ENCODE data around the gene ZFAND2A.

The ZFAND2A gene

DNA sequence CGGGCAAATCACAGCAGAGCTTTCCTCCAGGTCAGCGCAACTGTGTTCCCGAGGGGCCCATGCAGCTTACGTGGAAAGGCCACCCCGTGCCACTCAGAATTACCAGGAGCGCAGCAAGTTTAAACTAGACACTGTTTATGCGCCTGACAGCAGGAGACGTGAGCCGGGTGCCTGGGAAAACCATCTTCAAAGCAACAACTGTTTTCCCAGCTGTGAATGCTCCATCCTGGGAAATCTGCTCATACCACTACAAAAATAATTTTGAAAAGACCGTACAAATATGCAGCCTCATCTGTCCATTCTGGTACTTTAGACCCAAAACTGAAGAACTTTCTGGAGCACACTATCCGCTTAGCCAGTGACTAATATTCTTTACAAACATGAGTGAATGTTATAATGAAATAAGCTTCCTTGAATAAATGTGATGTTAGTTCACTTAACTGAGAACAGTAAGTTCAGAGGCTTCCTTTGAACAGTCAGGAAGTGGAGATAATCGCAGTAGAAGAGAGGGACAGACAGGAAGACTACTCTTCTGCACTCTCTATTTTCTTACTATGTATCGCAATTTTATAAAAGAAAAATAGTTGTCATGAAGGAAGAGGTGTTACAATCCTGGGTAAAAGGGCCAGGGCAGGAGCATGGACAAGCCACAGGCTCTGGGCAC is 55.3 kb downstream of the ZFAND2A start:
- no peak for DNase-seq

DNA sequence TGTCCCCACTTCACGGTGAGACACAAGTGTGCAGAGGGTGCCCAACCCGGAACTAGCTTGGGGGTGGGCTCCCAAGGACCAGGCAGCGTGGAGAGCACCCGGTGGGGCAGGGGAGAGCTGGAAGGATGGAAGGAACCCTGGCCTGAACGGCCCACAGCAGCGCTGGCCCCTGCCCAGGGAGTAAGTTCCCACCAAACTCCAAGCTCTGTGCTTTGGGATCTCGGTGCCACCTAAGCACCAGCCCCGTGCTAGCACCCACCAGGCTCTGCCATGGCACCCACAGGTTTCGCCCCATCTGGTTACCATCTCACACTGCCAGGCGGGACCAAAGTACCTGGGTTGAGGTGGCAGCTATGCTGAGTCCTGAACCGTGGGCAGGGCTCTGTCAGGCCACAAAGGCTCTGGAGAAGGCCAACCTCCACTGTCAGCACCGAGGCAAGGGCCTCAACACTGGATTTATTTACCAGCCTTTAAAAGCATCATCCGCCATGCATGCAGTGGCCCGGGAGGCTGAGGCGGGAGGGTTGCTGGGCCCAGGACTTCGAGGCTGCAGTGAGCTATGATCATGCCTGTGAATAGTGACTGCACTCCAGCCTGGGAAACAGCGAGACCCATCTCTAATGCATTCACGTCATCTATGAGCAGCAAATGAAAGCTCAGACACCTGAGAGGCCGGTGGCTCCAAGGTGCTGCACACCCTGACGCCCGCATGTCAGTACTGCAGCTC is 56.0 kb downstream of the ZFAND2A start:
- no peak for DNase-seq

DNA sequence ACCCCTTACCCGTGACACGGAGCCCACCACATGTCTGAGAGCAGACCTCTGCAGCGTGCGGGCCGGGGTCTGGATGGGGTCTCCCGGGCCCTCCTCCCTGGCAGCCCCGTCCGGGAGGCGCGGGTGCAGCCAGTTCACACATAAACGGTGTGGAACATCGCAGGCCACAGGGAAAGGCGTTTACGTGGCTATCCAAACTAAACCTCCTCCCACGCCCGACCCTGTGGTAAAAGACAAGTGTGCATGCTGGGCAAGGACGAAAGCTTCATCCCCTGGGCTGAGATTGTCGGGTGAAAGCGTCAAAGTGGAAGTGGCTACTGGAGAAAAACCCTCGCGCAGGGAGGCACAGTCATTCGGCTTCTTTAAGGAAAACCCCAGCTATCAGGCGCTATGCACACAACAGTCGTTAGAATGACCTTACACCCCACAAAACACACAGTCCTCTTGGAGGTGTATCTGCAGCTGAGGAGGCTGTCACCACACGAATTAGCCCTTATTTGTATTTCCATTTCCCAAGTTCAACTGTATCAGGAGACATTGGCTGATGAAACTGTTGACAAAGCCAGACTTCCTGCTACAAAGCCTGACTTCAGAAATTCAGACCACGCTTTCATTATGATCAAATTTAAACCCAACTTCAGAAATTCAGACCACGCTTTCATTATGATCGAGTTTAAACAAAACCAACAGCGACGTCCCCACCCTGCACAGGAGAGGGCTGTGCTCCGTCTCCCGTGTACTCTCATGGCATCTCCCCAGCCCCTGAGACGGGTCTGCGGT is 56.8 kb downstream of the ZFAND2A start:
- DNase-seq = no peak
